Measurements from ENCODE around the gene OCRL. TPM values are rescaled to one million over a fixed set of nuclear protein-coding genes. Genes with fewer than 3 reads are reported as not detected.
A peak's percentile ranks its signal among the peaks of the same experiment; 100 is the strongest.
"Not testable (repeated sequence)": the region's sequence is repeated elsewhere in the genome, so short reads cannot be mapped to it uniquely, and the experiment has no call there.

Gene OCRL
- total and polyA plus RNA-seq, 2 donors (not counting 1 experiment from before 2014, with no cell fraction given), result 23.0 to 32.1 TPM

GRCh38 chrX:129561453-129561852, 21.4 kb downstream of the OCRL start:
- Histone ChIP-seq H3K36me3 (ENCODE audit: control insufficient read depth, insufficient read depth, low read length) (no peaks in the 10 kb centered on the region), H3K9ac (ENCODE audit: insufficient read depth, low read length) (no peak overlapping the region), H3K9me3 (ENCODE audit: control insufficient read depth, insufficient read depth, low read depth, low read length) (no peaks in the 10 kb centered on the region), H2AFZ (ENCODE audit: low read length) (no peak overlapping the region), H3K4me3 (replicated peaks in 1 of 4; ENCODE audit: control extremely low read depth in 1 of 4, insufficient read depth in 1 of 4, low read depth in 3 of 4, low read length in 4 of 4) (no peak overlapping the region), H3K27me3 (ENCODE audit: control insufficient read depth, insufficient read depth, low read length) (no peaks in the 10 kb centered on the region), H4K20me1 (ENCODE audit: control insufficient read depth, extremely low read depth, insufficient read depth, low read length) (no peaks in the 10 kb centered on the region), H3K79me2 (ENCODE audit: control insufficient read depth, insufficient read depth, low read length) (no peaks in the 10 kb centered on the region), H3K4me2 (ENCODE audit: extremely low read depth, insufficient read depth, low read length) (no peak overlapping the region), H3K27ac (ENCODE audit: insufficient read depth, low read length) (no peak overlapping the region), H3K4me1 (ENCODE audit: control insufficient read depth, extremely low read depth, insufficient read depth, low read length) (no peaks in the 10 kb centered on the region)
- no peak for TF ChIP-seq CTCF (conservative IDR thresholded peaks at IDR 0.05 in 1 of 2, IDR thresholded peaks at IDR 0.05 in 1 of 2; ENCODE audit: low read depth in 1 of 2, low read length in 2 of 2)
- TF ChIP-seq EZH2 (IDR thresholded peaks at IDR 0.05; ENCODE audit: low read length, missing control alignments), result no peak
- DNase-seq (ENCODE audit: low read depth in 2 of 2), result no peak

GRCh38 chrX:129564345-129564744, 24.3 kb downstream of the OCRL start:
- not testable (repeated sequence) for H3K27me3 ChIP-seq (ENCODE audit: control insufficient read depth, insufficient read depth, low read length); H3K79me2 ChIP-seq (ENCODE audit: control insufficient read depth, insufficient read depth, low read length); H3K36me3 ChIP-seq (ENCODE audit: control insufficient read depth, insufficient read depth, low read length); H3K27ac ChIP-seq (ENCODE audit: insufficient read depth, low read length); H3K4me3 ChIP-seq (replicated peaks in 1 of 4; ENCODE audit: control extremely low read depth in 1 of 4, insufficient read depth in 1 of 4, low read depth in 3 of 4, low read length in 4 of 4); DNase-seq (ENCODE audit: low read depth in 2 of 2); H3K9me3 ChIP-seq (ENCODE audit: control insufficient read depth, insufficient read depth, low read depth, low read length); H3K9ac ChIP-seq (ENCODE audit: insufficient read depth, low read length); H3K4me1 ChIP-seq (ENCODE audit: control insufficient read depth, extremely low read depth, insufficient read depth, low read length); H3K4me2 ChIP-seq (ENCODE audit: extremely low read depth, insufficient read depth, low read length); H2AFZ ChIP-seq (ENCODE audit: low read length); H4K20me1 ChIP-seq (ENCODE audit: control insufficient read depth, extremely low read depth, insufficient read depth, low read length)

- H3K27ac ChIP-seq (ENCODE audit: insufficient read depth, low read length), result no peak overlapping the region
- no peak overlapping the region for H2AFZ ChIP-seq (ENCODE audit: low read length)
- H4K20me1 ChIP-seq (ENCODE audit: control insufficient read depth, extremely low read depth, insufficient read depth, low read length), result no peaks in the 10 kb centered on the region
- no peaks in the 10 kb centered on the region for H3K36me3 ChIP-seq (ENCODE audit: control insufficient read depth, insufficient read depth, low read length)
- H3K4me1 ChIP-seq (ENCODE audit: control insufficient read depth, extremely low read depth, insufficient read depth, low read length), result no peaks in the 10 kb centered on the region
- H3K9ac ChIP-seq (ENCODE audit: insufficient read depth, low read length), result no peak overlapping the region
- H3K27me3 ChIP-seq (ENCODE audit: control insufficient read depth, insufficient read depth, low read length), result no peaks in the 10 kb centered on the region
- TF ChIP-seq EZH2 (IDR thresholded peaks at IDR 0.05; ENCODE audit: low read length, missing control alignments) (no peak), CTCF (conservative IDR thresholded peaks at IDR 0.05 in 1 of 2, IDR thresholded peaks at IDR 0.05 in 1 of 2; ENCODE audit: low read depth in 1 of 2, low read length in 2 of 2) (no peak)
- H3K4me2 ChIP-seq (ENCODE audit: extremely low read depth, insufficient read depth, low read length), result peak overlapping the region; percentile 1
- H3K79me2 ChIP-seq (ENCODE audit: control insufficient read depth, insufficient read depth, low read length), result no peaks in the 10 kb centered on the region
- H3K9me3 ChIP-seq (ENCODE audit: control insufficient read depth, insufficient read depth, low read depth, low read length), result no peaks in the 10 kb centered on the region
- peak; percentile 19 to 53 for DNase-seq (ENCODE audit: low read depth in 2 of 2)
- no peak overlapping the region for H3K4me3 ChIP-seq (replicated peaks in 1 of 4; ENCODE audit: control extremely low read depth in 1 of 4, insufficient read depth in 1 of 4, low read depth in 3 of 4, low read length in 4 of 4)
These were observed 25.1 kb downstream of the OCRL start for GRCh38 chrX:129565046-129565650.
